Osteocyte (in vitro differentiated cells): ENCODE data around the gene KCNQ4. TPM values are rescaled to one million over a fixed set of nuclear protein-coding genes. Genes with fewer than 3 reads are reported as not detected.

Source experiments
- DNase-seq: peaks from one replicate; pipeline ENCODE4 v3.0.0; 2021; ENCODE audit warnings: mixed read lengths; ENCODE audit not compliant: unreplicated experiment; ENCODE audit errors: extremely low spot score
- H3K27ac Mint-ChIP-seq: one replicate; pipeline ENCODE4 v1.8.0; 2021; ENCODE audit warnings: mild to moderate bottlenecking, mixed read lengths; ENCODE audit not compliant: unreplicated experiment
- H3K27me3 Mint-ChIP-seq: one replicate; pipeline ENCODE4 v1.8.0; 2021; ENCODE audit warnings: mixed read lengths; ENCODE audit not compliant: unreplicated experiment
- H3K36me3 Mint-ChIP-seq: one replicate; pipeline ENCODE4 v1.8.0; 2021; ENCODE audit warnings: mixed read lengths; ENCODE audit not compliant: unreplicated experiment
- H3K4me1 Mint-ChIP-seq: one replicate; pipeline ENCODE4 v1.8.0; 2021; ENCODE audit warnings: mixed read lengths; ENCODE audit not compliant: unreplicated experiment
- H3K4me3 Mint-ChIP-seq: one replicate; pipeline ENCODE4 v1.8.0; 2021; ENCODE audit warnings: mild to moderate bottlenecking, moderate library complexity, mixed read lengths; ENCODE audit not compliant: unreplicated experiment
- H3K9me3 Mint-ChIP-seq: one replicate; pipeline ENCODE4 v1.8.0; 2021; ENCODE audit warnings: mixed read lengths; ENCODE audit not compliant: unreplicated experiment
- CTCF ChIP-seq: fragments of 200-600 bp; sonication (generic); IDR thresholded peaks from 2 replicates; pipeline ENCODE4 v1.5.0; 2021; ENCODE audit warnings: antibody characterized with exemption, mild to moderate bottlenecking, moderate library complexity
- total RNA-seq: library from RNA; stranded (reverse); gene quantifications from 2 replicates; pipeline ENCODE4 v1.2.1, GENCODE V29; 2021

KCNQ4 gene
- total RNA-seq, 1 donor from 2014 or later: 0.51 TPM

GRCh38 chr1:40833979-40834378 lies 50.4 kb downstream of the KCNQ4 start:
- H3K4me3 Mint-ChIP-seq: no peak overlapping the region
- H3K36me3 Mint-ChIP-seq: no peaks in the 10 kb centered on the region
- H3K27ac Mint-ChIP-seq: no peak overlapping the region
- TF ChIP-seq CTCF: no peak
- no peak for DNase-seq
- no peaks in the 10 kb centered on the region for H3K4me1 Mint-ChIP-seq
- no peaks in the 10 kb centered on the region for H3K9me3 Mint-ChIP-seq
- H3K27me3 Mint-ChIP-seq: no peaks in the 10 kb centered on the region

GRCh38 chr1:40834968-40835545 lies 51.5 kb downstream of the KCNQ4 start:
- no peak for DNase-seq
- Mint-ChIP-seq H3K27me3 (no peaks in the 10 kb centered on the region), H3K27ac (no peak overlapping the region), H3K4me1 (no peaks in the 10 kb centered on the region), H3K4me3 (no peak overlapping the region), H3K36me3 (no peaks in the 10 kb centered on the region), H3K9me3 (no peaks in the 10 kb centered on the region)
- TF ChIP-seq CTCF: no peak

GRCh38 chr1:40836283-40836682 lies 52.7 kb downstream of the KCNQ4 start:
- no peaks in the 10 kb centered on the region for H3K4me1 Mint-ChIP-seq
- no peaks in the 10 kb centered on the region for H3K9me3 Mint-ChIP-seq
- H3K36me3 Mint-ChIP-seq: no peaks in the 10 kb centered on the region
- DNase-seq: no peak
- no peaks in the 10 kb centered on the region for H3K27me3 Mint-ChIP-seq
- H3K27ac Mint-ChIP-seq: no peak overlapping the region
- TF ChIP-seq CTCF: no peak
- H3K4me3 Mint-ChIP-seq: no peak overlapping the region

- no peak for TF ChIP-seq CTCF
- Mint-ChIP-seq H3K4me3 (no peak overlapping the region), H3K36me3 (peaks cover 3% of the 10 kb centered on the region), H3K4me1 (no peaks in the 10 kb centered on the region), H3K9me3 (peaks cover 4% of the 10 kb centered on the region), H3K27ac (no peak overlapping the region), H3K27me3 (no peaks in the 10 kb centered on the region)
- DNase-seq: no peak
Measured at GRCh38 chr1:40837601-40838000, 54.0 kb downstream of the KCNQ4 start.

- Mint-ChIP-seq H3K27me3 (no peaks in the 10 kb centered on the region), H3K27ac (no peak overlapping the region), H3K4me1 (no peaks in the 10 kb centered on the region), H3K36me3 (peaks cover 3% of the 10 kb centered on the region), H3K9me3 (peaks cover 6% of the 10 kb centered on the region), H3K4me3 (no peak overlapping the region)
- no peak for DNase-seq
- TF ChIP-seq CTCF: no peak
Measured at GRCh38 chr1:40838045-40838979, 54.7 kb downstream of the KCNQ4 start.
